Tibial artery (tissue), 4 donors: Measurements from ENCODE around the gene LRRC7.

Source experiments
- DNase-seq, 2 donors: peaks; one replicate each; pipeline ENCODE4 v3.0.0-alpha.2; 2019
- H3K27ac ChIP-seq, 2 donors: fragments of 200-600 bp; sonication (generic) in 1 of 2; 1 replicate in 1 of 2; 2 replicates in 1 of 2; pipeline ENCODE4 v1.5.1; 2018 to 2019; ENCODE audit warnings: mild to moderate bottlenecking in 1 of 2
- H3K27me3 ChIP-seq, 2 donors: fragments of 200-600 bp; sonication (generic) in 1 of 2; one replicate each; pipeline versions ENCODE4 v1.5.1 to v1.6.0; 2016 to 2019
- H3K36me3 ChIP-seq, 3 donors: fragments of 200-600 bp; sonication (generic) in 2 of 3; one replicate each; pipeline ENCODE4 v1.5.1; 2016 to 2019; ENCODE audit warnings: mild to moderate bottlenecking in 2 of 3
- H3K4me1 ChIP-seq, 4 donors: fragments of 200-600 bp; sonication (generic) in 2 of 4; 1 replicate in 3 of 4; 2 replicates in 1 of 4; pipeline ENCODE4 v1.5.1; 2016 to 2019
- H3K4me3 ChIP-seq, 2 donors: fragments of 200-600 bp; sonication (generic) in 1 of 2; 1 replicate in 1 of 2; 2 replicates in 1 of 2; pipeline ENCODE4 v1.5.1; 2018 to 2019; ENCODE audit warnings: mild to moderate bottlenecking in 2 of 2
- H3K9me3 ChIP-seq, 3 donors: fragments of 200-600 bp; sonication (generic) in 1 of 3; one replicate each; pipeline ENCODE4 v1.5.1; 2016 to 2019
- CTCF ChIP-seq, 2 experiments: fragments of 200-600 bp in 1 of 2; fragments of 450-650 bp in 1 of 2; IDR thresholded peaks; one replicate each; pipeline ENCODE4 v1.5.1; 2017 to 2019; ENCODE audit warnings: antibody characterized with exemption in 2 of 2, mild to moderate bottlenecking in 1 of 2, moderate library complexity in 1 of 2
- intact Hi-C: fragments of 100-400 bp; cut with DNase I; formaldehyde crosslinking; loops from one replicate; pipeline ENCODE4 v1.15.0; 2023; ENCODE audit warnings: low total_unique reads

LRRC7 gene

GRCh38 chr1:69540052-69540451, 27.7 kb upstream of the LRRC7 start:
- Histone ChIP-seq H3K4me3 (no peak overlapping the region), H3K27me3 (no peaks in the 10 kb centered on the region), H3K9me3 (no peaks in the 10 kb centered on the region), H3K27ac (no peak overlapping the region), H3K4me1 (no peaks in the 10 kb centered on the region), H3K36me3 (no peaks in the 10 kb centered on the region)
- TF ChIP-seq CTCF (IDR thresholded peaks at IDR 0.05): no peak
- DNase-seq: no peak
- intact Hi-C loops: no loop called here

DNA sequence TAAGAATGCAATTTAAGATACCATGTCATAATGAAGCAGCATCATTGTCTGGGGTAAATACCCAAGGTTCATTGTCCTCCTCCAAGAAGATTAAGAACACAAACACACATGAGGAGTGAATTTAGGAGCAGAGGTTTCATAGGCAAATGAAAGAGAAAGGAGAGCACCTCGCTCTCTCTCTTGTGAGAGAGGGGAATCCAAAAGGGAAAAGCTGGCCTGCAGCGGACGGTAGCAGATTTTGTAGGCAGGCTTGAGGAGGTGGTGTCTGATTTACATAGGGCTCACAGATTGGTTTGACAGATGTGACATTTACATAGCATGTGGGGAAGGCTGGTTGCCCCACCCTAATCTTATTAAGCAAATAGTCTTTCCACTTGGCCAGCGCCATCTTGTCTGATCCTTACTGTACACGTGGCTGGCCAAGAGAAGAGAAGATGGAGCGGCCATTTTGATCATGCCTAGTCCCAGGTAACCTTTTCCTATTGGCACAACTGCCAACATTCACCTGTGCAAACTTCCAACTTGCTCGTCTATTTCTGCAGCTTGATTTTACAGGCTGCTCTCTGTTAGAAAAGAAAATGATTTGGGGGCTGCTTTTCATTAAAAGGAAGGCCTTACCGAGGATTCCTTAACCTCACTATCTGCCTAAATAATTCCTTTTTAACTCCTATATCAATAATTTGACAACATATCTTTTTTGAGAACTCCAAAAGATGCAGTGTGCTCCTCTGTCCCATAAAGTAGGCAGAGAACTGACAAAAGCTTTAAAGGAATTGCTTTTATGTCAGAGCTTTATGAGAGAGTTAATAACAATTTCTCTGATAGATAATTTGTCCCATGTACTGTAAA, 16.0 kb upstream of the LRRC7 start:
- H3K4me3 ChIP-seq: no peak overlapping the region
- no peak for DNase-seq
- intact Hi-C loops: no loop called here

DNA sequence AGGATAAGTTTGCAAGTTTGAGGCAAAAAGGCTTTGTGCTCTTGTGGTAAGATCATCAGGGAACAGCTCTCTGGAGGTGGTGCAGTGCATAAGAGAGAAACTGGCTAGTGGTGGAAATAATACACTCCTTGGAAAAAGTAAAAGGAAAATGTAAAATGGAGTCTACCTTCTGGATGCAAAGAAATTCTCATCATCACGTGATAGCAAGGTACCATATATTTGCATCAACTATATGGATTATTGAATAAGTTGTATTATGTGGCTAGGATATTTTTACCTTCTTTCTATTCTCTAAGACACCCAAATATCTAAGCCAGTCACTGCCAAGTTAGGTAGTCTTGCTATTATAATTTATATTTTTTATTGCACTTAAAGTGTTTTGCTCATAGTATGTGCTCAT, 14.0 kb upstream of the LRRC7 start:
- Histone ChIP-seq H3K27ac (no peak overlapping the region), H3K36me3 (no peaks in the 10 kb centered on the region), H3K9me3 (no peaks in the 10 kb centered on the region), H3K27me3 (no peaks in the 10 kb centered on the region), H3K4me1 (no peaks in the 10 kb centered on the region), H3K4me3 (no peak overlapping the region)
- DNase-seq: no peak
- intact Hi-C loops: no loop called here
- no peak for TF ChIP-seq CTCF (IDR thresholded peaks at IDR 0.05)

More for the DNA sequence above, 16.0 kb upstream of the LRRC7 start:
- Histone ChIP-seq H3K27ac (no peak overlapping the region), H3K4me1 (no peaks in the 10 kb centered on the region), H3K27me3 (no peaks in the 10 kb centered on the region), H3K36me3 (no peaks in the 10 kb centered on the region), H3K9me3 (no peaks in the 10 kb centered on the region)
- TF ChIP-seq CTCF (IDR thresholded peaks at IDR 0.05): no peak

DNA sequence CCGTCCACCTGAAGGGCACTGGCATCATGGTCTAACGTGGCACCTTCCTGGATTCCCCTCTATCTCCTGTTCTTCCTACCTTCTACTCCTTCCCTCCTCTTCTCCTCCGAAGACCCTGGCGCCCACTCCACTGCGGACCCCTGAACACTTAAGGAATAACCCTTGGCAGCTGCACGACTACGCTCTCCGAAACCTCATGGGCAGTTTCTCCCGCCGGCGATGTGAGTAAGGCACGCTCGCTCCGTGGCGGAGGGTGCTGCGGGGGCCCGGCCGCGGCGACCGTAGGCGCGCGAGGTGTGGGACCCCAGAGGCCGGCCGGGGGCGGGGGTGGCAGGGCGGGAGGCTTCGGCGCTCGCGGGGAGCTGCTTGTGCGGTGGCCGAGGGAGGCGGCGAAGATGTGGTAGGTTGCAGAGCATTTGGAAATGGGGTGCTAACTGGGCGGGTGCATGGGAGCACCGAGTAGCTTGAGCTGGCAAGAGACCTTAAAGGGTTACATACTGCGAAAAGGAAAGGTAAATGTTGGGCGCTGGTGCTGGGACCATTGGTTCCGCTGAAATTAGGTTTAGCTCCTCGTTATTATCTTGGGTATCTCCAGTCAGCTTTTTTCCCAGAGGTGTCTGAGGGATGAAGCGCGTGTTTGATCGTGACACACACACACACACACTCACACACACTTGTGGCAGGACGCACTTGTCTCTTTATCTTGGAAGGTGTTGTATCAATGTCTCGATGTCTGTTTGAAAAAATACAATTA, 876 bp downstream of the LRRC7 start:
- no peaks in the 10 kb centered on the region for H3K36me3 ChIP-seq

GRCh38 chr1:69569175-69569541, 1.4 kb downstream of the LRRC7 start:
- intact Hi-C loops: no loop called here
- H3K27me3 ChIP-seq: peaks cover 0 to 29% of the 10 kb centered on the region in 2 donors
- H3K27ac ChIP-seq: no peak overlapping the region
- H3K4me3 ChIP-seq: peak overlapping the region; percentile 10 to 60
- no peak for DNase-seq
- H3K36me3 ChIP-seq: no peaks in the 10 kb centered on the region
- H3K4me1 ChIP-seq: peaks cover 0 to 32% (median 26%) of the 10 kb centered on the region in 4 donors
- no peak for TF ChIP-seq CTCF (IDR thresholded peaks at IDR 0.05)
- no peaks in the 10 kb centered on the region for H3K9me3 ChIP-seq

More for the DNA sequence above, 876 bp downstream of the LRRC7 start:
- no peak for TF ChIP-seq CTCF (IDR thresholded peaks at IDR 0.05)
- Histone ChIP-seq H3K4me3 (peak overlapping the region; percentile 48 to 60), H3K27me3 (peaks cover 0 to 29% of the 10 kb centered on the region in 2 donors), H3K27ac (no peak overlapping the region), H3K9me3 (no peaks in the 10 kb centered on the region), H3K4me1 (peaks cover 0 to 32% (median 26%) of the 10 kb centered on the region in 4 donors)
- DNase-seq: peak in 1 of 2 donors; percentile 45
- intact Hi-C loops: no loop called here
